ENCODE data around the gene NFATC2.

DNA sequence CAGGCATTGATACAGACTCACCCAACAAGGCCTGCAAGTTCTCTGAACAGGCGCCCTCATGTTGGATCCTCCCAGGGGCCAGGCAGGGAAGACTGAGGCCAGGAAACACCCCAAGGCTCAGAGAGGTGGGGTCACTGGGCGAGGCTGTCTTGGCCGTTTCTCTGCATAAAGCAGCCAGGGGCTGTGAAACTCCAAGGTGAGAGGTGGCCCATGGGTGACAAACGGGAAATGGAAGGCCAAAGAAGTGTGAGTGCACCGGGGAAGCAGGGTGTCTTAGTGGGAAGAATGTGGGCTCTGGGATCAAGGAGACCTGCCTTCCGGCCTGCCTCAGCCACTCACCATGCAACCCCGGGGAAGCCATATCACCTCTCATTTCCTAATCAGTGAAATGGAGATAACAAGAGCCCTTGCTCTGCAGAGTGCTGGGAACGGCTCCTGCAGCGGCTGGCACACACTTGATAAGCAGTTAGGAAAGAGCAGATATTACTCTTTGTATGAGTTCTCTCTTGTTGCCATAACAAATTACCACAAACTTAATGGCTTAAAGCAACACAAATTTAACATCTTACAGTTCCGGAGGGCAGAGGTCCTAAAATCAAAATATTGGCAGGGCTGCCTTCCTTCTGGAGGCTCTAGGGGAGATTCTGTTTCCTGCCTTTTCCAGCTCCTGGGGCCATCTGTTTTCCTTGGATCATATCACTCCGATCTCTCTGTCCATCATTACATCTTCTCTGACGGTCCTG is 168.6 kb downstream of the NFATC2 start:
- no peak for TF ChIP-seq POLR2AphosphoS5 (IDR thresholded peaks at IDR 0.05; ENCODE audit: low read depth)
- TF ChIP-seq, protein P1, sequence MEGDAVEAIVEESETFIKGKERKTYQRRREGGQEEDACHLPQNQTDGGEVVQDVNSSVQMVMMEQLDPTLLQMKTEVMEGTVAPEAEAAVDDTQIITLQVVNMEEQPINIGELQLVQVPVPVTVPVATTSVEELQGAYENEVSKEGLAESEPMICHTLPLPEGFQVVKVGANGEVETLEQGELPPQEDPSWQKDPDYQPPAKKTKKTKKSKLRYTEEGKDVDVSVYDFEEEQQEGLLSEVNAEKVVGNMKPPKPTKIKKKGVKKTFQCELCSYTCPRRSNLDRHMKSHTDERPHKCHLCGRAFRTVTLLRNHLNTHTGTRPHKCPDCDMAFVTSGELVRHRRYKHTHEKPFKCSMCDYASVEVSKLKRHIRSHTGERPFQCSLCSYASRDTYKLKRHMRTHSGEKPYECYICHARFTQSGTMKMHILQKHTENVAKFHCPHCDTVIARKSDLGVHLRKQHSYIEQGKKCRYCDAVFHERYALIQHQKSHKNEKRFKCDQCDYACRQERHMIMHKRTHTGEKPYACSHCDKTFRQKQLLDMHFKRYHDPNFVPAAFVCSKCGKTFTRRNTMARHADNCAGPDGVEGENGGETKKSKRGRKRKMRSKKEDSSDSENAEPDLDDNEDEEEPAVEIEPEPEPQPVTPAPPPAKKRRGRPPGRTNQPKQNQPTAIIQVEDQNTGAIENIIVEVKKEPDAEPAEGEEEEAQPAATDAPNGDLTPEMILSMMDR (IDR thresholded peaks at IDR 0.05; ENCODE audit: insufficient read depth, low read length): no peak

All from HL-60 (cell line).